Spleen (tissue), 11 donors: Measurements from ENCODE around the gene TAF1B. TPM values are rescaled to one million over a fixed set of nuclear protein-coding genes. Genes with fewer than 3 reads are reported as not detected.

ENCODE experiments used
- DNase-seq: peaks from one replicate; pipeline ENCODE4 v3.0.0-alpha.2; 2020
- H3K27ac ChIP-seq, 8 donors: fragments of 200-600 bp; sonication (generic) in 7 of 8; 1 replicate in 4 of 8; 2 replicates in 4 of 8; pipeline versions ENCODE4 v1.5.0 to v1.8.0; 2016 to 2021; ENCODE audit warnings: inconsistent platforms in 4 of 8, mild to moderate bottlenecking in 4 of 8, moderate library complexity in 1 of 8
- H3K27me3 ChIP-seq, 7 donors: fragments of 200-600 bp; sonication (generic) in 6 of 7; replicated peaks in 1 of 7; 1 replicate in 4 of 7; 2 replicates in 3 of 7; pipeline versions ENCODE4 v1.5.0 to v1.8.0; 2016 to 2021; ENCODE audit warnings: inconsistent platforms in 3 of 7, mild to moderate bottlenecking in 1 of 7
- H3K36me3 ChIP-seq, 6 donors: fragments of 200-600 bp; sonication (generic) in 5 of 6; 1 replicate in 4 of 6; 2 replicates in 2 of 6; pipeline versions ENCODE4 v1.5.0 to v1.8.0; 2016 to 2021; ENCODE audit warnings: inconsistent platforms in 2 of 6
- H3K4me1 ChIP-seq, 6 donors: fragments of 200-600 bp; sonication (generic) in 5 of 6; 1 replicate in 3 of 6; 2 replicates in 3 of 6; pipeline versions ENCODE4 v1.5.0 to v1.8.0; 2016 to 2021; ENCODE audit warnings: inconsistent platforms in 3 of 6
- H3K4me3 ChIP-seq, 8 donors: fragments of 200-600 bp; sonication (generic) in 7 of 8; 1 replicate in 4 of 8; 2 replicates in 4 of 8; pipeline versions ENCODE4 v1.5.0 to v1.8.0; 2016 to 2021; ENCODE audit warnings: inconsistent platforms in 4 of 8, mild to moderate bottlenecking in 4 of 8, moderate library complexity in 2 of 8
- H3K9me3 ChIP-seq, 8 donors: fragments of 200-600 bp; sonication (generic) in 7 of 8; 1 replicate in 4 of 8; 2 replicates in 4 of 8; pipeline versions ENCODE4 v1.5.0 to v1.8.0; 2016 to 2021; ENCODE audit warnings: inconsistent platforms in 4 of 8
- CTCF ChIP-seq, 11 experiments: fragments of 200-600 bp in 7 of 11; fragments of 450-650 bp in 4 of 11; sonication (generic) in 4 of 11; IDR thresholded peaks in 8 of 11; conservative IDR thresholded peaks in 3 of 11; 1 replicate in 7 of 11; 2 replicates in 4 of 11; pipeline versions ENCODE4 v1.4.0 to v1.8.0; 2016 to 2021; ENCODE audit warnings: antibody characterized with exemption in 11 of 11, inconsistent platforms in 4 of 11, mild to moderate bottlenecking in 1 of 11
- POLR2A ChIP-seq, 3 donors: fragments of 450-650 bp; IDR thresholded peaks; one replicate each; pipeline ENCODE4 v1.5.1; 2017; ENCODE audit warnings: antibody characterized with exemption in 3 of 3, mild to moderate bottlenecking in 1 of 3
- POLR2AphosphoS5 ChIP-seq, 3 donors: sonication (generic); formaldehyde crosslinking; IDR thresholded peaks; one replicate each; pipeline ENCODE4 v1.5.1; 2017; ENCODE audit warnings: antibody characterized with exemption in 3 of 3
- WGBS, 5 donors: extraction: QIAGEN DNeasy Blood & Tissue Kit in 3 of 5; methylation state at CpG; one replicate each; pipeline versions ENCODE4 v1.1.5 to v1.1.7; 2013 to 2018; 5-methylcytosine and 5-hydroxymethylcytosine counted together
- intact Hi-C: fragments of 100-400 bp; cut with DNase I; formaldehyde crosslinking; loops from one replicate; pipeline ENCODE4 v1.15.0; 2023; ENCODE audit warnings: low total_unique reads
- polyA plus RNA-seq, 3 donors: library from polyadenylated mRNA; stranded (reverse); fragments of 200-250 nt; gene quantifications; one replicate each; pipeline ENCODE4 v1.2.1, GENCODE V29; 2013
- total RNA-seq, 7 donors: library from RNA; depleted of rRNA in 3 of 7; stranded (reverse); fragments of >200 nt in 3 of 7; fragmentation: NEBNext Ultra II Directional in 4 of 7; extraction: Animal tissue kit (Norgen Biotek cat#: 25700) in 4 of 7; gene quantifications; one replicate each; pipeline versions ENCODE4 v1.1.0 to v1.2.1, GENCODE V29; 2016 to 2021
- donor health status: healthy with polysubstance abuse.
- donor health status: DM: no; HTN: no; CAD: no; lungs with moderate emphysema.
- donor health status: DM: no; HTN: no; CAD: no.
- donor health status: Bipolar disorder and iron deficiency.
- donor health status: healthy.
- donor health status: DM: no; HTN: no; CAD: no.
- donor health status: DM: yes; HTN: yes; CAD: no.

TAF1B gene
- total and polyA plus RNA-seq, 10 donors = 3.8 to 26.5 (median 16.7) TPM

GRCh38 chr2:9807555-9808305 is 35.5 kb upstream of the TAF1B start:
- WGBS, 5 donors = 79 to 91% (median 82%) methylated on average over 13 of the region's 13 CpGs
- TF ChIP-seq POLR2AphosphoS5 (IDR thresholded peaks at IDR 0.05) (no peak), POLR2A (IDR thresholded peaks at IDR 0.05) (no peak), CTCF (IDR thresholded peaks at IDR 0.05 in 8 of 11, conservative IDR thresholded peaks at IDR 0.05 in 3 of 11) (no peak)
- Histone ChIP-seq H3K4me3 (no peak overlapping the region), H3K27ac (no peak overlapping the region), H3K27me3 (no peaks in the 10 kb centered on the region), H3K9me3 (peaks cover 0 to 5% (median 0%) of the 10 kb centered on the region in 8 donors), H3K36me3 (no peaks in the 10 kb centered on the region), H3K4me1 (peaks cover 0 to under 1% (median 0%) of the 10 kb centered on the region in 6 donors)
- DNase-seq = no peak
- intact Hi-C loops = no loop called here

DNA sequence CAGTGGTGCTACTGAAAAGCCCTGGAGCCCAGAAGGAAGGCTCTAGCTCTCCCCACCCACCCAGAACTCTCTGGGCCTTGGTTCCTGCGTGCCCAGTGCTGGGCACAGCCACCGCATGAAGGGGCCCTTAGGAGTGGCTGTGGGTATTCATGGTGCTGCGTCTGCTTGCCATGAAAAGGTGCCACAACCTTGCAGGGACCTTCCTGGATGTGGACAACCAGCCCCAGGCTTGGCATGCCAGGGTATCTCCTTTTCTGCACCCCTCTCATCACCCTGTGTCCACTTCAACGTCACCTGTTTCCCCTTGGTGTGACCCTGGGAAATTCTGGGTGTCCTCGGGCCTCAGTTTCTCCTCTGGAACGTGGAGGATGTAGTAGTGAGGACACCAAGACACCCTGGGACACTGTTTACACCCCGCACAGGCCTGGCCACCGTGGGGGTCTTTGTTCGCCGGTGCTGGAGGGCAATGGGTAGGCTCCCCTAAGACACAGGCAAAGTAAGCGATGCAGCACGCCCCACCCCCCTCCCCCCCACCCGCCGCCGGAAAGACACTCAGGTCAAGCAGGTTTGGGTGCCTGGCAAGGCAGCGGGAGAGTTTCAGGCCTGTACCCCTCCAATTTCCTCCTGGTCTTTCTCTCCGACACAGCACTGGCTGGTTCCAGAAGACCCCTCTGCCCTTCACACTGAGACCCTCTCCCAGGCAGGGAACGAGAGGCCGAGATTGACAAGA is 34.8 kb upstream of the TAF1B start:
- no peaks in the 10 kb centered on the region for H3K36me3 ChIP-seq
- H3K9me3 ChIP-seq = peaks cover 0 to 5% (median 0%) of the 10 kb centered on the region in 8 donors
- no peak for DNase-seq
- WGBS, 5 donors = 85 to 90% (median 89%) methylated on average over 15 to 19 of the region's 19 CpGs
- TF ChIP-seq CTCF (IDR thresholded peaks at IDR 0.05 in 8 of 11, conservative IDR thresholded peaks at IDR 0.05 in 3 of 11) = no peak
- no peak for TF ChIP-seq POLR2AphosphoS5 (IDR thresholded peaks at IDR 0.05)
- TF ChIP-seq POLR2A (IDR thresholded peaks at IDR 0.05) = no peak
- H3K27me3 ChIP-seq = peaks cover 0 to 7% (median 0%) of the 10 kb centered on the region in 7 donors
- H3K4me3 ChIP-seq = no peak overlapping the region
- H3K4me1 ChIP-seq = peaks cover 0 to 8% (median 4%) of the 10 kb centered on the region in 6 donors
- intact Hi-C loops = no loop called here
- H3K27ac ChIP-seq = no peak overlapping the region

DNA sequence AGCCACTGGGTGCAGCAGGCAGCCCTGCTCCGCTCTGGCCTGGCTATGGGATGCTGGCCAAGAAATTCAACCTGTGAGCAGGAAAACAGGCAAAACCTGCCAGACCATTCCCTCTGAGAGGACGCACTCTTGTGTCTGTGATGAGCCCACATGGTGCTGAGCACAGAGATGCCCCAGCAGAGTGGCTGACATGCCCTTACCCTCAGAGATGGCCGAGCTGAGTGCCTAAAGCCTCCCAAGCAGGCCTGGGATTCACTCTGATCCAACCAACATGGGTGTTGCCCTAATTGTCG is 34.3 kb upstream of the TAF1B start:
- no peaks in the 10 kb centered on the region for H3K36me3 ChIP-seq
- DNase-seq = no peak
- intact Hi-C loops = no loop called here
- no peak overlapping the region for H3K27ac ChIP-seq
- peaks cover 0 to 12% (median 0%) of the 10 kb centered on the region in 7 donors for H3K27me3 ChIP-seq
- peaks cover 0 to 13% (median 9%) of the 10 kb centered on the region in 6 donors for H3K4me1 ChIP-seq
- H3K4me3 ChIP-seq = no peak overlapping the region
- TF ChIP-seq POLR2A (IDR thresholded peaks at IDR 0.05) (no peak), CTCF (IDR thresholded peaks at IDR 0.05 in 8 of 11, conservative IDR thresholded peaks at IDR 0.05 in 3 of 11) (no peak), POLR2AphosphoS5 (IDR thresholded peaks at IDR 0.05) (no peak)
- peaks cover 0 to 4% (median 0%) of the 10 kb centered on the region in 8 donors for H3K9me3 ChIP-seq
- 77 to 93% (median 89%) methylated on average over 2 to 4 of the region's 4 CpGs for WGBS, 5 donors
